Left cardiac atrium (tissue), 4 donors: ENCODE results near the gene PRMT7. TPM values are rescaled to one million over a fixed set of nuclear protein-coding genes. Genes with fewer than 3 reads are reported as not detected.

Experiments used
- ATAC-seq, 2 donors: fragments of 200-7000 bp; cut with Tn5 transposase; one replicate each; pipeline ENCODE4 v1.9.1; 2020; ENCODE audit warnings: mild to moderate bottlenecking in 2 of 2, moderate library complexity in 2 of 2
- DNase-seq: peaks from one replicate; pipeline ENCODE4 v3.0.0-alpha.2; 2020
- intact Hi-C, 2 donors: fragments of 100-400 bp; cut with DNase I; formaldehyde crosslinking; loops; one replicate each; pipeline versions ENCODE4 v1.14.1 to v1.15.1; 2022 to 2023
- total RNA-seq, 2 donors: library from RNA; stranded (reverse); fragmentation: NEBNext Ultra II Directional; extraction: Animal tissue kit (Norgen Biotek cat#: 25700); gene quantifications; one replicate each; pipeline ENCODE4 v1.2.1, GENCODE V29; 2021
- donor health status: DM: no; HTN: yes; CAD: no.
- donor health status: DM: no; HTN: yes; CAD: no; lungs with severe emphysema.
- donor health status: DM: yes; HTN: yes; CAD: no.
- donor health status: Dilated cardiomyopathy.

PRMT7 gene
- total RNA-seq, 2 donors from 2014 or later = 24.3 to 24.9 TPM

DNA sequence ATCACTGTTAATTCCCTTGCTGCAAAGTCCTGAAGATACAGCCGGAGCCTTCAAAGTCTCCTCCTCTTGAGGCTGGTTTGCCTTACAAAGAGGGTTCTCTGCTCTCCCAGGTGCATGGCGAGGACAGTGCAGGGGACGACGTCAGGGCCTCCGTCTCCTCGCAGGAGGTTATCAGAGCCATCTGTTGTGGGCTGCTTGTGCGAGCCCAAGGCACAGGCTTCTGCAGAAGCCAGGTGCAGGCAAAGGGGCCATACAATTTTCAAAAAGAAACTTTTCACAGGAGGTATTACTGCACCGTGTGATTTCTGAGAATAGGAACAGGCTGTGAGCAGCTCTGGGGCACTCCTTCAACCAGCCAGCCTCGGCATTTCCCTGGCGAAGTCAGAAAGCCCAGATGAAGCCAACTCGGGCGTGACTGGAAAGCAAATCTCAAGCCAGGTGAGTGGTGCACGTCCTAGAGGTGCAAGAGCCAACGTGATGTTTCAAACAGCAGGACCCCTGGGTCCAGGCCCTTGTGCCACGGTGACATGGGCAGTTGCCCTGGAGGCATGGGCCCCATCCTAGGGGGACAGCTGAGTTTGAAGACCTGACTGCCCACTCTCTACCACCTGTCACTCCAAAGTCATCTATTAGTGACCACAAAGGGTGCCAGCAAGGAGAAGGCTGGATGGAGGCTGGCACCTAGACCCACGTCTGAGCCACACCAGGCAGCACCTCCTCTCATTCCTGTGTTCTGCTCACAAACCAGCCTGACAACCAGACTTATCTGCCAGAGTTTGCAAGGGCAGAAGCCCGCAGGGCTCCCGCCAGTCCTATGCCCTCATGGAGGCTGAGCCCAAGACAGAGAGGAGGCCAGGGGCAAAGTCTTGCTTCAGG, 68.9 kb downstream of the PRMT7 start:
- intact Hi-C loops = no loop called here
- ATAC-seq = no peak
- DNase-seq = no peak

GRCh38 chr16:68380348-68380670, 69.5 kb downstream of the PRMT7 start:
- no peak for DNase-seq
- ATAC-seq = no peak
- intact Hi-C loops = no loop called here

GRCh38 chr16:68380676-68381362, 70.0 kb downstream of the PRMT7 start:
- no peak for ATAC-seq
- no peak for DNase-seq
- intact Hi-C loops = no loop called here

DNA sequence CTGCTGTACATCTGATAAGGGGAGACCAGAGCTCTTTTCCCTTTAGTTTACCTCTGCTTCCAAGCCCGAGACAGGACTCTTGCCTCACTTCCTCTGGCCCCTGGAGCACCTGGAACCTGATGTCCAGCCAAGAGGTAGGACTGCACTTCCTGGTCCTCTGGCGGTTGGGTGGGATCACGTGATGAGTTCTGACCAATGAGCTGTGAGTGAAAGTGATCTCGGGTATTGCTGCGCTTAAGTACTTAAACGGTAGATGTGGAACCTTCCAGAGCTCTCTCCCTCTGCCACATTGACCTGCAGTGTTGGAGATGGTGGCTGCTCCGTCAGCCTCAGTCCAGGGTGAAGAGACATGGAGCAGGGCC, 70.5 kb downstream of the PRMT7 start:
- intact Hi-C loops = no loop called here
- ATAC-seq = no peak
- DNase-seq = no peak

GRCh38 chr16:68382296-68382718, 71.5 kb downstream of the PRMT7 start:
- no peak for ATAC-seq
- DNase-seq = no peak
- intact Hi-C loops = no loop called here

- intact Hi-C loops = no loop called here
- DNase-seq (no peak), ATAC-seq (no peak)
These were observed 73.0 kb downstream of the PRMT7 start for GRCh38 chr16:68383858-68384257.

DNA sequence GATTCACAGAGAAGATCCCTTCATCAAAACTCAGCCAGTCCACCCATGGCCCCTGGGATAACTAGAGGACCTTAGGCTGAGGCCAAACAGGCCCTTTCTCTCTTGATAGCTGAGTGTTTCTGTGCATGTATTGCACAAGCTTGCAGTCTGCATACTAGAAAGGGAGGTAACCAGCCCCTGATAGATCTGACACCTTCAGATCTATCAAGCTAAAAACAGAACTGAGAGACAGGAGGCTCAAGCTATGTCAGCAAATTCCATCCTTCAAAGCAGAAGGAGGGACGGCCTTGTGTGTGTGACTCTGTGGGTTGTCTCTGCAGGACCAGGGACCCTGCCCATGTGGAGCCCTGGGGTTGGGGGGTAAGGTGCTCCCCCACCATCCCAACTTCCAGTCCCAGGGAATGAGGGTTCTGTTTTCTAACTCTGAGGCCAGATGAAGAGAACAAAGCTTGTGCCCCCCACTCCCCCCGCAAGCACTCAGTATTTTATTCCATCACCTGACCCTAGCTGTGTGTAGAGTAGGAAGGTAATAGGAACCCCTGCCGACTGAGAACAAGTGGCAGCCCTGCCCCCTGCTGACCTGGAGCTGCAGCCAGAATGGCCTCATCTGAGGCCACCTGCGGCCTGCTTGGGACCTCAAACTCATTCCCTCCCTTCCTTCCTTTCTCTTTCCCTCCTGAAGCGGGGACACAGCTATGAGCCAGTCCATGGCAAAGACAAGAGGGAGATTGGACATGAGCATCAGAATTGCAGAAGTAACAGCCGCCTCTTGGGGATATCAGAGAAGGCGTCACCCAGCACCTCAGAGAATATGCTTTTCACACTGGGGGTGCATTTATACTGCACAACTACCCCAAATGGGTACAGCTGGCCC, 73.7 kb downstream of the PRMT7 start:
- DNase-seq (no peak), ATAC-seq (peak in 1 of 2 donors; percentile 10)
- intact Hi-C loops = no loop called here

- DNase-seq (no peak), ATAC-seq (no peak)
- intact Hi-C loops = no loop called here
These were observed 74.6 kb downstream of the PRMT7 start for GRCh38 chr16:68385371-68385770.

DNA sequence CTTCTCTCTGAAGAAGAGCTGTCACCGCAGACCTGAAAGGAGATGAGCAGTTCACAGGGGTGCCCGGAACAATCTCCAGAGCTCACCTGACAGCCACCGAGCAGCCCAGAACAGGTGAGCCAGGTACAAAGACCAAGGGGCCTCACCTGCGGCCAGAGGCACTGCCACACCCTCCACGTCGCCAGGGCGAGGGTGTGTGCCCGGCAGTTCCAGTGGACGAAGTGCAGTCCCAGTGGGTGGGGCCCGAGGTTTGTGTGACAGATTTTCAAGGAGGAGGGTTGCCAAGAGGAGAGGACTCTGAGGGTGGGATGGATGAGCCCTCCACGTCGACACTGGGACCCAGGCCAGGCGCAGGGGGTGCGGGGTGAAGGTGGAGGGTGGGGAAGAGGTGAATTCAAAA, 75.8 kb downstream of the PRMT7 start:
- DNase-seq = no peak
- ATAC-seq = no peak
- intact Hi-C loops = no loop called here

DNA sequence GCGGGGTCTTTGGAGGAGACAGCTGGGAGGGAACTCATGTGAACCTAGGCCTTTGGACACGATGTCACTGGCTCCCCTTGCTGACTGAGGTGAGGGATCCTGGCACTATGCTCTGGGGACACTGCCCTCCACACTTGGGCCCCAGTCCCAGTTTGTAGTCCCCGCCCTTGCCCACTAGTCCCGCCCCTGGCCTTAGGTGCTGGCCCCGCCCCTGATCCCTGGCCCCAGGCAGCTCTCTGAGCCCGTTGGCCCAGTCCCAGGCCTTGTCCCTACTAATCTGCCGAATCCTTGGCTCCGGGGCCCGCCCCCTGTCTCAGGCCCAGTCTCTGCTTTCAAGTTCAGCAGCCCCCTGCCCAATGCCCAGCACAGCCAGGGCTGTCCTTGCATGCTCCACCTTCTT, 76.5 kb downstream of the PRMT7 start:
- intact Hi-C loops = no loop called here
- no peak for DNase-seq

GRCh38 chr16:68388124-68388523, 77.3 kb downstream of the PRMT7 start:
- no peak for DNase-seq
- intact Hi-C loops = no loop called here
- no peak for ATAC-seq

More for the DNA sequence above, 76.5 kb downstream of the PRMT7 start:
- ATAC-seq = peak in 1 of 2 donors; percentile 39

DNA sequence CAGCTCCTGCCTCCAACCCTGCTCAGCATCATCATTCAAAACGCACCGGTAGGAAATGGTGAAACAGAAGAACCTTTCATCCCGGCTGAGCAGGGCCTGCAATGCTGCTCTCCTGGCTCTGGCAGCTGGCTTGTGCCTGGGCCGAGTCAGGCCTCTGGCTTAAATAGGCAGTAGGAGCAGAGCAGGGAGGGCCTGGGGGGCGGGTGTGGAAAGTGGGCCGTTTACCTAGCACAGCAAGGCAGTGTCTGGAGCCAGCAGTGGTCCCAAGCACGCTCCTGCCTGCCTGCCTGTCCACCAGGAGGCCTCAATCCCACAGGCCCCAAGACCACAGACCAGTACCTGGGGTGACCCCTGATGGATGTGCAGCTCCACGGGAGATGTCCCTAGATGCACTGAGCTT, 78.2 kb downstream of the PRMT7 start:
- intact Hi-C loops = no loop called here
- no peak for ATAC-seq
- DNase-seq = no peak

DNA sequence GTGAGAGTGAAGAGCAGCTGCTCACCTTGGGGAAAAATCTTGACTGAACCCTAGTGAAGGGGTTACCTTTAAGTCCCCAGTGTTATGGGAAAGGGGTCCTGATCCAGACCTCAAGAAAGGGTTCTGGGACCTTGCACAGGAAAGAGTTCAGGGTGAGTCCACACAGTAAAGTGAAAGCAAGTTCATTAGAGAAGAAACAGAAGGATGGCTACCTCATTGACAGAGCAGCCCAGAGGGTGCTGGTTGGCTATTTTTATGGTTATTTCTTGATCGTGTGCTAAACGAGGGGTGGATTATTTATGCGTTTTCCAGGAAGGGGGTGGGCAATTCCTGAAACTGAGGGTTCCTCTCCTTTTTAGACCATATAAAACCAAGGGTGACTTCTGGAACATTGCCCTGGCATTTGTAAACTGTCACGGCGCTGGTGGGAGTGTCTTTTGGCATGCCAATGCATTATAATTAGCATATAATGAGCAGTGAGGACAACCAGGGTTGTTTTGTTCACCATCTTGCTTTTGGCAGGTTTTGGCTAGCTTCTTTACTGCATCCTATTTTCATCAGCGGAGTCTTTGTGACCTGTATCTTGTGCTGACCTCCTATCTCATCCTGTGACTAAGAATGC, 79.0 kb downstream of the PRMT7 start:
- DNase-seq (no peak), ATAC-seq (no peak)
- intact Hi-C loops = loop anchor here (10.0 kb wide), 2 partner anchors 115 to 125 kb away; no protein-coding TSS in a partner anchor

- intact Hi-C loops = loop anchor here (10.0 kb wide), 2 partner anchors 111 to 121 kb away; no protein-coding TSS in a partner anchor
- no peak for ATAC-seq
- DNase-seq = no peak
These were observed 82.5 kb downstream of the PRMT7 start for GRCh38 chr16:68393333-68393732.

- ATAC-seq (no peak), DNase-seq (no peak)
- intact Hi-C loops = loop anchor here (10.0 kb wide), 2 partner anchors 110 to 120 kb away; no protein-coding TSS in a partner anchor
These were observed 84.5 kb downstream of the PRMT7 start for GRCh38 chr16:68395167-68395786.

GRCh38 chr16:68395815-68396214, 85.0 kb downstream of the PRMT7 start:
- ATAC-seq = no peak

DNA sequence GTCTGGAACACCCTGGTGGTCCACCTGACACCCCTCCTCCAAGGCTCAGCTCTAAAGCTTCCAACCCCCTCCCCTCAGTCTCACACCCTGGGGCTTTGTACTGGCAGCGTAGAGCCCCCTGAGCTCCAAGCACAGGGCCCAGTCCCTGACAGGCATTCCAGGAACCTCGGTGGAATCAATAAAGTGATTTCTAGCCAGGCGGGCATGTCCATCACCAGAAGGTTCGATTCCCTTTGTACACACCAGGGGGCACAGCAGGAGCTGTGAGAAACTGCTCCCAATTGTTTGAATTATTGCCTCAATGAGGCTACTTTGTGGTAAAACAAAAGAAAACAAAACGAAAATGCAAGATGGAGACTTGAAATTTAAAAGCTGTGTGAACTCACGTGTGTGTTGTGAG, 85.7 kb downstream of the PRMT7 start:
- peak; percentile 19 to 38 for ATAC-seq
- no peak for DNase-seq
- intact Hi-C loops = loop anchor here (10.0 kb wide), 2 partner anchors 108 to 118 kb away; no protein-coding TSS in a partner anchor

More at GRCh38 chr16:68395815-68396214, 85.0 kb downstream of the PRMT7 start:
- intact Hi-C loops = loop anchor here (10.0 kb wide), 2 partner anchors 109 to 119 kb away; no protein-coding TSS in a partner anchor
- no peak for DNase-seq

- no peak for ATAC-seq
- intact Hi-C loops = loop anchor here (10.0 kb wide), 2 partner anchors 107 to 117 kb away; no protein-coding TSS in a partner anchor
- DNase-seq = no peak
These were observed 86.9 kb downstream of the PRMT7 start for GRCh38 chr16:68397710-68398201.
